ENCODE results near the gene SELP. TPM values are rescaled to one million over a fixed set of nuclear protein-coding genes. Genes with fewer than 3 reads are reported as not detected.
"Not testable (repeated sequence)": the region's sequence is repeated elsewhere in the genome, so short reads cannot be mapped to it uniquely, and the experiment has no call there.

Gene SELP
- total RNA-seq, 2 donors from 2014 or later, result not detected

GRCh38 chr1:169658777-169659176 is 28.9 kb upstream of the SELP start:
- H3K36me3 ChIP-seq (ENCODE audit: control insufficient read depth, insufficient read depth, low read length); H3K27me3 ChIP-seq (ENCODE audit: control insufficient read depth, insufficient read depth, low read length, poor library complexity, severe bottlenecking); DNase-seq; H3K9ac ChIP-seq (ENCODE audit: extremely low read depth, low read length, poor library complexity, severe bottlenecking); H3K27ac Mint-ChIP-seq; H3K27me3 Mint-ChIP-seq (ENCODE audit: insufficient read depth); H3K4me1 ChIP-seq (ENCODE audit: control insufficient read depth, insufficient read depth, low read length); H3K4me3 Mint-ChIP-seq; H3K27ac ChIP-seq (ENCODE audit: low read depth, low read length); H3K4me3 ChIP-seq (ENCODE audit: low read length); H3K9me3 ChIP-seq (ENCODE audit: control insufficient read depth, low read length); H3K4me1 Mint-ChIP-seq; H3K36me3 Mint-ChIP-seq (ENCODE audit: low read depth): not testable (repeated sequence)
- H3K9me3 Mint-ChIP-seq, result peaks cover 22% of the 10 kb centered on the region

GRCh38 chr1:169653873-169654272 is 23.9 kb upstream of the SELP start:
- H3K9me3 Mint-ChIP-seq, result no peaks in the 10 kb centered on the region
- no peak for DNase-seq
- WGBS, 2 experiments (ENCODE audit: insufficient coverage in 1 of 2, insufficient read length in 1 of 2), result 78 to 89% methylated on average over 2 of the region's 2 CpGs
- no peaks in the 10 kb centered on the region for H3K27me3 ChIP-seq (ENCODE audit: control insufficient read depth, insufficient read depth, low read length, poor library complexity, severe bottlenecking)
- H3K4me3 Mint-ChIP-seq, result no peak overlapping the region
- no peaks in the 10 kb centered on the region for H3K4me1 ChIP-seq (ENCODE audit: control insufficient read depth, insufficient read depth, low read length)
- H3K36me3 Mint-ChIP-seq (ENCODE audit: low read depth), result no peaks in the 10 kb centered on the region
- TF ChIP-seq CTCF (conservative IDR thresholded peaks at IDR 0.05), result no peak
- no peak overlapping the region for H3K9ac ChIP-seq (ENCODE audit: extremely low read depth, low read length, poor library complexity, severe bottlenecking)
- no peak overlapping the region for H3K27ac Mint-ChIP-seq
- no peaks in the 10 kb centered on the region for H3K36me3 ChIP-seq (ENCODE audit: control insufficient read depth, insufficient read depth, low read length)
- H3K27me3 Mint-ChIP-seq (ENCODE audit: insufficient read depth), result no peaks in the 10 kb centered on the region
- H3K4me3 ChIP-seq (ENCODE audit: low read length), result no peak overlapping the region
- H3K27ac ChIP-seq (ENCODE audit: low read depth, low read length), result no peak overlapping the region
- H3K9me3 ChIP-seq (ENCODE audit: control insufficient read depth, low read length), result no peaks in the 10 kb centered on the region
- peaks cover 10% of the 10 kb centered on the region for H3K4me1 Mint-ChIP-seq

GRCh38 chr1:169651035-169651434 is 21.1 kb upstream of the SELP start:
- H3K4me1 Mint-ChIP-seq, result peaks cover 11% of the 10 kb centered on the region
- DNase-seq, result no peak
- Histone ChIP-seq H3K9me3 (ENCODE audit: control insufficient read depth, low read length) (no peaks in the 10 kb centered on the region), H3K36me3 (ENCODE audit: control insufficient read depth, insufficient read depth, low read length) (no peaks in the 10 kb centered on the region), H3K27me3 (ENCODE audit: control insufficient read depth, insufficient read depth, low read length, poor library complexity, severe bottlenecking) (no peaks in the 10 kb centered on the region), H3K9ac (ENCODE audit: extremely low read depth, low read length, poor library complexity, severe bottlenecking) (no peak overlapping the region), H3K4me3 (ENCODE audit: low read length) (no peak overlapping the region), H3K27ac (ENCODE audit: low read depth, low read length) (no peak overlapping the region), H3K4me1 (ENCODE audit: control insufficient read depth, insufficient read depth, low read length) (no peaks in the 10 kb centered on the region)
- 92% methylated on average over 2 of the region's 2 CpGs; no CpG with 5 or more reads in 1 of the 2 experiments for WGBS, 2 experiments (ENCODE audit: insufficient coverage in 1 of 2, insufficient read length in 1 of 2)
- H3K27ac Mint-ChIP-seq, result no peak overlapping the region
- no peak for TF ChIP-seq CTCF (conservative IDR thresholded peaks at IDR 0.05)
- H3K36me3 Mint-ChIP-seq (ENCODE audit: low read depth), result no peaks in the 10 kb centered on the region
- H3K27me3 Mint-ChIP-seq (ENCODE audit: insufficient read depth), result no peaks in the 10 kb centered on the region
- H3K9me3 Mint-ChIP-seq, result no peaks in the 10 kb centered on the region
- H3K4me3 Mint-ChIP-seq, result no peak overlapping the region

DNA sequence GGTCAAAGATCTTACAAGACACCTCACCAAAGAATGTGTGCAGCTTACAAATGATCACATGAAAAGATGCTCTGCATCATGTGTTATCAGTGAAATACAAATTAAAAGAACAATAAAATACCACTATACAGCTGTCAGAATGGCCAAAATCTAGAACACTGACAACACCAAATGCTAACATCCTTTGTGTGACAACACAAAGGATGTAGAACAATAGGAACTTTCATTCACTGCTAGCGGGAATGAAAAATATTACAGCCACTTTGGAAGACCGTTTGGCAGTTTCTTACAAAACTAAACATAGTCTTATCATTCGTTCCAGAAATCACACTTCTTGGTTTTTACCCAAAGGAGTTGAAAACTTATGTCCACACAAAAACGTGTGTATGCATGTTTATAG is 20.6 kb upstream of the SELP start:
- no peaks in the 10 kb centered on the region for H3K27me3 Mint-ChIP-seq (ENCODE audit: insufficient read depth)
- peaks cover 11% of the 10 kb centered on the region for H3K4me1 Mint-ChIP-seq
- Histone ChIP-seq H3K36me3 (ENCODE audit: control insufficient read depth, insufficient read depth, low read length) (no peaks in the 10 kb centered on the region), H3K4me1 (ENCODE audit: control insufficient read depth, insufficient read depth, low read length) (no peaks in the 10 kb centered on the region), H3K9ac (ENCODE audit: extremely low read depth, low read length, poor library complexity, severe bottlenecking) (no peak overlapping the region), H3K4me3 (ENCODE audit: low read length) (no peak overlapping the region), H3K27me3 (ENCODE audit: control insufficient read depth, insufficient read depth, low read length, poor library complexity, severe bottlenecking) (no peaks in the 10 kb centered on the region), H3K9me3 (ENCODE audit: control insufficient read depth, low read length) (no peaks in the 10 kb centered on the region), H3K27ac (ENCODE audit: low read depth, low read length) (no peak overlapping the region)
- WGBS, 2 experiments (ENCODE audit: insufficient coverage in 1 of 2, insufficient read length in 1 of 2), result 83 to 87% methylated on average over 3 to 4 of the region's 4 CpGs
- H3K36me3 Mint-ChIP-seq (ENCODE audit: low read depth), result no peaks in the 10 kb centered on the region
- no peak for DNase-seq
- H3K4me3 Mint-ChIP-seq, result no peak overlapping the region
- H3K9me3 Mint-ChIP-seq, result no peaks in the 10 kb centered on the region
- no peak overlapping the region for H3K27ac Mint-ChIP-seq
- no peak for TF ChIP-seq CTCF (conservative IDR thresholded peaks at IDR 0.05)

Measured in endodermal cell (in vitro differentiated cells).